Ovary (tissue), 3 donors: ENCODE data around the gene KRT35.

Experiments
- CTCF ChIP-seq, 3 donors: fragments of 450-650 bp in 2 of 3; fragments of 200-600 bp in 1 of 3; IDR thresholded peaks; one replicate each; pipeline versions ENCODE4 v1.5.1 to v1.8.0; 2016 to 2022; ENCODE audit warnings: antibody characterized with exemption in 3 of 3, mild to moderate bottlenecking in 1 of 3
- POLR2A ChIP-seq: fragments of 450-650 bp; IDR thresholded peaks from one replicate; pipeline ENCODE4 v1.6.1; 2017; ENCODE audit warnings: antibody characterized with exemption, mild to moderate bottlenecking, moderate library complexity
- donor health status: DM: no; HTN: no; CAD: no.

GRCh38 chr17:41491476-41491875 lies 10.5 kb upstream of the KRT35 start:
- no peak for TF ChIP-seq CTCF (IDR thresholded peaks at IDR 0.05)
- no peak for TF ChIP-seq POLR2A
